Caco-2 (cell line): ENCODE results near the gene NFATC1. TPM values are rescaled to one million over a fixed set of nuclear protein-coding genes. Genes with fewer than 3 reads are reported as not detected.

Source experiments
- BruUV-seq: library from RNA; stranded (reverse); fragments of 400-500 nt; replicated peaks from 2 replicates; lab custom pipeline; 2021; lab: Mats Ljungman, UMichigan
- CTCF ChIA-PET: fragments of 300-600 bp; sonication (Branson Sonifier 250); formaldehyde crosslinking; loops from one replicate; lab custom pipeline; 2022; ENCODE audit warnings: antibody characterized with exemption; lab: Charles Lee
- POLR2A ChIA-PET: fragments of 300-600 bp; sonication (Branson Sonifier 250); formaldehyde crosslinking; loops from one replicate; lab custom pipeline; 2022; ENCODE audit warnings: antibody characterized with exemption; lab: Charles Lee
- DNase-seq, 2 experiments: peaks; one replicate each; pipeline versions ENCODE4 v3.0.0 to v3.0.0-alpha.2; 2020 to 2022
- H3K27me3 ChIP-seq: replicated peaks from 2 replicates; pipeline ENCODE4 v1.6.0; 2011; ENCODE audit warnings: low read length; ENCODE audit not compliant: control insufficient read depth, insufficient read depth
- H3K36me3 ChIP-seq: 2 replicates; pipeline ENCODE4 v1.5.1; 2011; ENCODE audit warnings: low read length; ENCODE audit not compliant: control insufficient read depth, insufficient read depth
- H3K4me1 ChIP-seq: fragments of 250-450 bp; sonication (Bioruptor Pico); 2 replicates; pipeline ENCODE4 v1.5.1; 2020; ENCODE audit warnings: mild to moderate bottlenecking
- H3K4me3 ChIP-seq: 2 replicates; pipeline ENCODE4 v1.5.1; 2011; ENCODE audit warnings: low read depth, mild to moderate bottlenecking, control low read depth, low read length
- H3K9me3 ChIP-seq: fragments of 250-450 bp; sonication (Bioruptor Pico); 2 replicates; pipeline ENCODE4 v1.5.1; 2020; ENCODE audit warnings: mild to moderate bottlenecking, moderate library complexity
- H3K27ac Mint-ChIP-seq: one replicate; pipeline ENCODE4 v1.8.0; 2022; ENCODE audit warnings: mixed read lengths; ENCODE audit not compliant: unreplicated experiment
- H3K27me3 Mint-ChIP-seq: one replicate; pipeline ENCODE4 v1.8.0; 2022; ENCODE audit warnings: mixed read lengths; ENCODE audit not compliant: insufficient read depth, unreplicated experiment
- H3K36me3 Mint-ChIP-seq: one replicate; pipeline ENCODE4 v1.8.0; 2022; ENCODE audit warnings: mild to moderate bottlenecking, mixed read lengths; ENCODE audit not compliant: insufficient read depth, unreplicated experiment
- H3K4me1 Mint-ChIP-seq: one replicate; pipeline ENCODE4 v1.8.0; 2022; ENCODE audit warnings: low read depth, mixed read lengths; ENCODE audit not compliant: unreplicated experiment
- H3K4me3 Mint-ChIP-seq: one replicate; pipeline ENCODE4 v1.8.0; 2022; ENCODE audit warnings: mild to moderate bottlenecking, moderate library complexity, mixed read lengths; ENCODE audit not compliant: unreplicated experiment
- H3K9me3 Mint-ChIP-seq: one replicate; pipeline ENCODE4 v1.8.0; 2022; ENCODE audit warnings: mixed read lengths; ENCODE audit not compliant: unreplicated experiment
- CTCF ChIP-seq, 2 experiments: fragments of 200-600 bp in 1 of 2; IDR thresholded peaks; 1 replicate in 1 of 2; 2 replicates in 1 of 2; pipeline versions ENCODE4 v1.5.1 to v1.8.0; 2011 to 2022; ENCODE audit warnings: antibody characterized with exemption in 1 of 2, control low read depth in 1 of 2, inconsistent platforms in 1 of 2, low read depth in 1 of 2, low read length in 1 of 2, mild to moderate bottlenecking in 1 of 2, moderate library complexity in 1 of 2; ENCODE audit not compliant: insufficient read depth in 1 of 2, severe bottlenecking in 1 of 2, unreplicated experiment in 1 of 2
- intact Hi-C: fragments of 100-400 bp; cut with micrococcal nuclease; formaldehyde crosslinking; loops from one replicate; pipeline ENCODE4 v1.10.0; 2022; ENCODE audit not compliant: unreplicated experiment
- total RNA-seq: library from RNA; stranded (reverse); gene quantifications from 2 replicates; pipeline ENCODE4 v1.2.3, GENCODE V29; 2022

Gene NFATC1
- total RNA-seq, 1 experiment from 2014 or later: 0.66 TPM

- Mint-ChIP-seq H3K9me3 (no peaks in the 10 kb centered on the region), H3K27ac (no peak overlapping the region), H3K27me3 (no peaks in the 10 kb centered on the region), H3K4me3 (no peak overlapping the region), H3K4me1 (no peaks in the 10 kb centered on the region), H3K36me3 (no peaks in the 10 kb centered on the region)
- ChIA-PET POLR2A (no interaction called here), CTCF (no interaction called here)
- Histone ChIP-seq H3K9me3 (no peaks in the 10 kb centered on the region), H3K27me3 (no peaks in the 10 kb centered on the region), H3K36me3 (no peaks in the 10 kb centered on the region), H3K4me3 (no peak overlapping the region), H3K4me1 (no peaks in the 10 kb centered on the region)
- intact Hi-C loops: no loop called here
- no peak for DNase-seq
- TF ChIP-seq CTCF (IDR thresholded peaks at IDR 0.05; ENCODE audit: insufficient read depth in 1 of 2, low read depth in 1 of 2, low read length in 1 of 2, severe bottlenecking in 1 of 2, unreplicated experiment in 1 of 2): no peak
- BruUV-seq: no TSS peak
Observed at GRCh38 chr18:79471597-79471996, 75.9 kb downstream of the NFATC1 start.

- no peak overlapping the region for H3K4me3 ChIP-seq
- H3K27me3 Mint-ChIP-seq: no peaks in the 10 kb centered on the region
- no peaks in the 10 kb centered on the region for H3K9me3 Mint-ChIP-seq
- no peaks in the 10 kb centered on the region for H3K4me1 Mint-ChIP-seq
- intact Hi-C loops: no loop called here
- DNase-seq: no peak
- no peak for TF ChIP-seq CTCF (IDR thresholded peaks at IDR 0.05; ENCODE audit: insufficient read depth in 1 of 2, low read depth in 1 of 2, low read length in 1 of 2, severe bottlenecking in 1 of 2, unreplicated experiment in 1 of 2)
- no peak overlapping the region for H3K27ac Mint-ChIP-seq
- no peaks in the 10 kb centered on the region for H3K36me3 Mint-ChIP-seq
- H3K27me3 ChIP-seq: no peaks in the 10 kb centered on the region
- ChIA-PET CTCF (no interaction called here), POLR2A (no interaction called here)
- no peak overlapping the region for H3K4me3 Mint-ChIP-seq
- no peaks in the 10 kb centered on the region for H3K36me3 ChIP-seq
- no peaks in the 10 kb centered on the region for H3K9me3 ChIP-seq
- BruUV-seq: no TSS peak
- no peaks in the 10 kb centered on the region for H3K4me1 ChIP-seq
Observed at GRCh38 chr18:79472176-79472575, 76.4 kb downstream of the NFATC1 start.

DNA sequence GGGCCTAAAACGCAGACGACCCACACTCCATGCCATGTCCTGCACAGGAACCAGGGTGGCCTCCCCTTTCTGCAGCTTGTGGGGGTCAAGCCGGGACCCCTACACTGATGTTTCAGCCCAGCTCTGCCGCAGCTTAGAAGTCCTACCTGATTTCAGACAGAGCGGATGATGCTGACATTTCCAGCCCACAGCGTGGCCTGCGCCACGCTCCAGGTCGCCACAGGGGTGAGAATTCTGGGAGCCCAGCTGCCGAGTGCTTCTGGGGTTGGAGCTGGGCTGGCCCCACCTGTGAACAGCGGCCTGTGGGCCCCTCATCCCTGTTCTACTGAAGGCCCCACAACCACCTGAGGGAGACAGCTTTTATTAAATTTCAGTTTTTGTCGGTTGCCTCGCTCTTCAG is 77.2 kb downstream of the NFATC1 start:
- H3K4me1 Mint-ChIP-seq: no peaks in the 10 kb centered on the region
- CTCF ChIA-PET: no interaction called here
- H3K9me3 Mint-ChIP-seq: no peaks in the 10 kb centered on the region
- no peaks in the 10 kb centered on the region for H3K4me1 ChIP-seq
- POLR2A ChIA-PET: no interaction called here
- no peaks in the 10 kb centered on the region for H3K27me3 ChIP-seq
- H3K27ac Mint-ChIP-seq: no peak overlapping the region
- H3K9me3 ChIP-seq: no peaks in the 10 kb centered on the region
- TF ChIP-seq CTCF (IDR thresholded peaks at IDR 0.05; ENCODE audit: insufficient read depth in 1 of 2, low read depth in 1 of 2, low read length in 1 of 2, severe bottlenecking in 1 of 2, unreplicated experiment in 1 of 2): no peak
- no peaks in the 10 kb centered on the region for H3K36me3 Mint-ChIP-seq
- H3K36me3 ChIP-seq: no peaks in the 10 kb centered on the region
- H3K4me3 Mint-ChIP-seq: no peak overlapping the region
- intact Hi-C loops: no loop called here
- H3K4me3 ChIP-seq: no peak overlapping the region
- no peak for DNase-seq
- H3K27me3 Mint-ChIP-seq: no peaks in the 10 kb centered on the region
- BruUV-seq: no TSS peak
